Activated T-cell treated with anti-CD3 and anti-CD28 coated beads for 1 hour (primary cell): ENCODE data around the gene UAP1.
"Not testable (repeated sequence)": the region's sequence is repeated elsewhere in the genome, so short reads cannot be mapped to it uniquely, and the experiment has no call there.

Source experiments
- DNase-seq: peaks from one replicate; pipeline ENCODE4 v3.0.0-alpha.2; 2020; ENCODE audit warnings: low read depth

Gene UAP1

DNA sequence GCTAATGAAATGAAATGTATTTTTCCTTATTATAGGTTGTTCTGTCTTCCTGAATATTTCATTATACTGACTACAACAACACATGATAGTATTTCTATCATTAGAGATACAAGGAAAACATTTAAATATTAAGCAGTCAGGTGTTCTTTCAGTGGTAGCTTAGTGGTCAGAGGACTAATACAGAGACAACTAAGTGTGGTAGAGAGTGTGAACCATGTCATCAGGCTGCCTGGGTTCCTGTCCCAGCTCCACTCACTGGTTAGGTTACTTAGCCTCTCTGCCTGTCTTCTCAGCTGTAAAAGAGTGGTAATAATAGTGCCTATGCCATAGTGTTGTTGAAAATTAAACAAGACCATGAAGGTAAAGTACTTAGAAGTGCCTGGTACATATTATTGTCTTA is 3.9 kb downstream of the UAP1 start:
- no peak for DNase-seq

DNA sequence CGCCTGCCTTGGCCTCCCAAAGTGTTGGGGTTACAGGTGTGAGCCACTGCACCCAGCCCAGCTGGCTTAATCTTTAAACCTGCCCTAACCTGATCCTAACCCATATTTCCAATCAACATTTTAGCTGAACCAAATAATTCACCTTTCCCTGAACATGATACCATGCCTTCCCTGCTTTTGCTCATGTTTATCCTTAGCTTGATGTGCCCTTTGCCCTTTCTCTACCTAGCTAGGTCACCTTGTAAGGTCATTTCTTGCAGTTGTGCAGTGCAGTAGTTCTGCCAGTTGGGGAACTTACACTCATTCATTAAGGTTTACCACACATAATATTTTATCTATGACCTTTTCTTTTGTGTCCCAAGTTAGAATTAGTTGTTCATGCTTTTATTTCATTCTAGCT is 5.3 kb downstream of the UAP1 start:
- DNase-seq, result no peak

DNA sequence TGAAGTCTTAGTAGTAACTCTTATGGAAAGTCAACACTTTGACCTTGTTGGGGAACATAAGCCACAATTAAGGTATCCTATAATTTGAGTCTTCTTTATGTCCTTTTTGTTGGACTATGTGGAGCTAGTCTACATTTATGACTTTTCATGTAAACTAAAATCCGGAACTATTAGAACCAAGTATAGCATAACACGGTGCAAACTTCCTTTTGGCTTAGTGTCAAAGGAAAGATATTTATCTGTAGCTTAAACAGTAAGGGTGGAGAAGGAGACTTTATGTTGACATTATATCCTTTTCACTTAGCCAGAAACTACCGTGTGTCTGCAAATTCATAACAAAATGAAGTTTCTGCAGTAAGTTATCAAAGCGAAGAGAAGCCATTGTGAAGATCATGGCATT is 7.3 kb downstream of the UAP1 start:
- DNase-seq, result no peak

DNA sequence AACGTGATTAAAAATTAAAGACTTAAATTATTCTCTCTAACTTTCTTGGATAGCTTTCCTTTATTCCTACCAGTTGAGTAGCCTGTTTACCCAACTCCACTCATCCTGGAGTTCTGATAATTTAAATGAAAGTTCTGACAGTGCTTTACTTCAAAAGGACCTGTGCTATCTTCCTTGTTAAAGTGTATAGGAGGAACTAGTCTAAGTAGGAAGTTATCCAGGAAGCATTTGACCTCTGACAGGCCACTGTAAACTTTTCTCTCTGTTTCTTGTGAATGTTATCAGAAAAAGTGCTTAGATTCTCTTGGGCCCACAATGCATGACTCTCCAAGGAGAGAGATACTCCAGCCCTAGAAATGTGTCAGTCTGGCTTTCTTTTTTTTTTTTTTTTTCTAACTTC is 9.2 kb downstream of the UAP1 start:
- DNase-seq, result no peak

DNA sequence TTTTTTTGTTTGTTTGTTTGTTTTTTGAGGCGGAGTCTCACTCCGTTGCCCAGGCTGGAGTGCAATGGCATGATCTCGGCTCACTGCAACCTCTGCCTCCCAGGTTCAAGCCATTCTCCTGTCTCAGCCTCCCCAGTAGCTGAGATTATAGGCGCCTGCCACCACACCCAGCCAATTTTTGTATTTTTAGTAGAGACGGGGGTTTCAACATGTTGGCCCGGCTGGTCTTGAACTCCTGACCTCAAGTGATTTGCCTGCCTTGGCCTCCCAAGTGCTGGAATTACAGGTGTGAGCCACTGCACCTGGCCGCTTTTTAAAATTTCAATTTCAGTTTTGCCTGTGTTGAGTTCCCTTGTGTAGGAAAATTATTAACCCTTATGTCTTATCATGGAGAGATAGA is 9.6 kb downstream of the UAP1 start:
- DNase-seq, result not testable (repeated sequence)

DNA sequence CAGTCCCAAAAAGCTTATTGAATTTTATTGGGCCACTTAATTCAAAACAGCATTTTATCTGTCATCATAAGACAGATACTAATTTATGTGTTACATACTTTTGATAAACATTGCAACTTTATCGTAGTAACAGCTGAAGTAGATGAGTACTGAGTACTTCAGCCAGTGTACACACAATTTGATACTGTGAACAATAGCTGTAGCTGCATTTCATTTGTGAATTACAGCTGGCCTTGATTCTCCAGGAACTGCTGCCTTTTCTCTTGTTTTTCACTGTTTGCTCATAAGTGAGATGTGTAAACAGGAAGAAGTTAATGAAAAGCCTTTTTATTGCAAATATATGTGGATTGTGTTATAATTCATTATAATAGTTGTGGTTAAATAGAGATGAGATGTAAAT is 10.2 kb downstream of the UAP1 start:
- DNase-seq, result no peak

DNA sequence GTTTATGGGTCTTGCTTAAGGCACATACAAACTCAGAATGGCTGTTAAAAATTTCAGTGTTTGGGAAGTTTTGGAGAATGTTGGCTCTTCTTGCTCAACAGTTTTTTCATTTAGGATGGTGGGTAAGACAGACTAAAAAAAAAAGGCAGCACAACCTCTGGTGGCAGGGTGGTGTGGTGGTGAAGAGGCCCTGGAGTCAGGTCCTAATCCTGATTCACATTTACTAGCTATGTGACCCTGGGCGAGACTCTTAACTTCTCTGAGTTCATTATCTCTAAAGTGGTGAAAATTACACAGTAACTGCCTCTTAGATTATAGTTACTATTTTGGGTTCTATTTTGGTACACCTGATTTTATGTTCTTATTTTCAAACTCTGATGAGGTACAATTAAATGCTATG is 11.6 kb downstream of the UAP1 start:
- DNase-seq, result no peak

DNA sequence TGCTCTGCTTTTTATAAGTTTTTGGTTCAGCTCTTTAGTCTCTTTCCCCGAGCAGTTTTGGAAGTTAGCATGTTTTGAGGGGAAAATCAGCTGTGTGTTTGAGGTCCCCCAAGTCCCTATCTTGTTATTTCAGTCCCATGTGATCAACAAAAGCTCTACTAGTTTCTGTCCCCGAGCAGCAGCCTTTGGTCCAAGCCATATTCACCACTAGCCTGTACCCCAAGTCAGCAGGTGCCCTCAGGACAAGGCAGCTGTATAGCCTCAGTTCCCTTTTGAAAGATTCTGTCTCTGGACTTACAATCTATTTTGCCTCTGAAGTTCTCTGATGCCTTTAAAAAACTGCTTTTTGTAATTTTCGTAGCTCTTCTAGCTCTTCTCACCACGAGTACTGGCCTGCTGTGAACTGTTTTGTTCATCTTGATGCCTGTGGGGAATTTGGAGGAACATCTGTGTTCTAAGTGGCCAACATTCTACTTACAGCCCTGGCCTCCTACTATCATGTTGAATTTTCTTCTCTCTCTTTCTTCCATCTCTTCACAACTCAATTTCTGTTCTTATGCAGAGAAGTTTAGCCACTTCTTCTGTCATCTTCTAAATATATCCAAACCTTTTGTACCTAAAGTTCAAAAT is 16.7 kb downstream of the UAP1 start:
- DNase-seq, result no peak

DNA sequence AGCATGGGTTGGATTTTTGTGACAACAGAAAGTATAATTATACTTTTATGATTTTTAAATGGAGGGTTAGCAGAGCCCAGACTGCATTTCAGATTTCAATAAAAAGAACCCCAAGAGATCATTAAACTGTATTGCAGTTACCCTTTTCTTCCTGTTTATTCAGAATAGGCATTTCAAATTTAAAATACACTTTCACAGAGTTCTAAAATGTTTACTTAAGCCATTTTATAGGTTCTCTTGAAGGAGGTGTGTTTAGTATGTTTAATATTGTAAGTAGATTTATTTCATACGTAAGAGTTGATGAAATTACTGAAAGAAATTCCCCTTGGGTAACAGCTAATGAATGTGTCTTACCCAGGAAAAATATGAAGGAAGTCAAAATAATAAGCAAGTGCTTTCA is 17.4 kb downstream of the UAP1 start:
- no peak for DNase-seq

DNA sequence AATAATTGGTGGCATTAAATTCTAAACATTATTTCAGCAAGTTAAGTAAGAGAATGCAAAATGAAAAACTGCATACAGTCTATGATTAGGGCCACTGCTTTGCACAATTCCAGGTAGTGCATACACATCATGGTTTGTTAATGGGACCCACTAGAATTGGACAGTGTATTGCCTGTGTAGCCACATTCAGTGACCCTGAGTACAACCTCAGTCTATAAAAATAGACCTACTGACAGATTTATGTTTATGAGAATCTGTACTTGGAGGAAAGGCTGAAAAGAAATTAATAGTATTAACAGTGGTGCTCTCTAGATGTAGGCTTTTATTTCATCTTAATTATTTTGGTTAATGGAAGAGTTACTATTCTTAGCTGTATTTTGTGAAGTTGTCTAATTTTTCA is 18.8 kb downstream of the UAP1 start:
- no peak for DNase-seq

DNA sequence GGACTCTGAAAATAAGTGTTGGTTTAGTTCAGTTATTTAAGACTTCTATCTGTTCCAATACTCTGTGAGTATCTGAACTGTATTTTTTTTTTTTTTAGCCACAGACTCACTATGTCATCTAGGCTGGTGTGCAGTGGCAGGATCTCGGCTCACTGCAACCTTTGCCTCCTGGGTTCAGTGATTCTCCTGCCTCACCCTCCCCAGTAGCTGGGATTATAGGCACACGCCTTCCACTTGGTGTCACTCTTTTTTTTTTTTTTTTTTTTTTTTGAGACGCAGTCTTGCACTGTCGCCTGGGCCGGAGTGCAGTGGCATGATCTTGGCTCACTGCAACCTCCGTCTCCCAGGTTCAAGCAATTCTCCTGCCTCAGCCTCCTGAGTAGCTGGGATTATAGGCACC is 21.4 kb downstream of the UAP1 start:
- not testable (repeated sequence) for DNase-seq

DNA sequence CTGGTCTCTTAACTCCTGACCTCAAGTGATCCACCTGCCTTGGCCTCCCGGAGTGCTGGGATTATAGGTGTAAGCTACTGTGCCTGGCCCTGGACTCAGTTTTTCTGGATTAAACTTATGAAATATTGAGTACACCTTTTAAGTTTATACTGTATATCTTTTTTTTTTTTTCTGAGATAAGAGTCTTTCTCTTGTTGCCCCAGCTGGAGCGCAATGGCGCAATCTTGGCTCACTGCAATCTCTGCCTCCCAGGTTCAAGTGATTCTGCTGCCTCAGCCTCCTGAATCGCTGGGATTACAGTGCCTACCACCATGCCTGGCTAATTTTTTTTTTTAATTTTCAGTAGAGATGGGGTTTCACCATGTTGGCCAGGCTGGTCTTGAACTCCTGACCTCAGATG is 23.6 kb downstream of the UAP1 start:
- not testable (repeated sequence) for DNase-seq

DNA sequence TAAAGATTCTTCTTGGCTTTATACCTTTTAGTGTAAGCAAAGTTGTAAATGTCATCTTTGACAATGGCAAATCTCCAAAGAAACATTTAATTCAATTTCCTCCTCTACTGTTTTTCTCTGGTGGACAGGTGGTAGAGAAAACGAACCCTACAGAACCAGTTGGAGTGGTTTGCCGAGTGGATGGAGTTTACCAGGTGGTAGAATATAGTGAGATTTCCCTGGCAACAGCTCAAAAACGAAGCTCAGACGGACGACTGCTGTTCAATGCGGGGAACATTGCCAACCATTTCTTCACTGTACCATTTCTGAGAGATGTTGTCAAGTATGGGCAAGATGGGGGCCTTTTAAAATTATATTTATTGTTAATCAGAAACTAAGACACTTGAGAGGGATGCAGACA is 25.8 kb downstream of the UAP1 start:
- DNase-seq, result no peak

DNA sequence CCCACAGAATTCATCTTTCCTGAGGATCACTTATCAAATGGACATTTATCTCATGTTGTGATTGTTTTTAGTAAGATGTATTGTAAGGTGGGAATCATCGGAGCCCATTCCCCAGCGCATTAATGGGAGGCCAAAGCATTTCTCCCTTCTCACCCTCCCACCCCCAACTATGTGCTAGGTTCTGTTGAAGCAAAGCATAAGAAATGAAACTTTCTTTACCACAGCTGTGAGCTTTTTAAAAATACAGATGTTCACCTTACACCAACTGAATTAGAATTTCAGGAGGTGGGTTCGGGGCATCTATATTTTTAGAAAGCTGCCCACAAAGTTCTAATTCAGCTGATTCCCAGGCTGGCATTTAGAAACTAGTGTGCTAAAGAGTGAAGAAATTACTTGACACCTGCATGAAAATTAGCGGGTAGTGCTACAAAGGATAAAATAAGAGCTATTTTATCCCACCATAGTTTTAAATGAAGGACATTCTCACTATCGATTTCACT is 26.3 kb downstream of the UAP1 start:
- DNase-seq, result no peak

DNA sequence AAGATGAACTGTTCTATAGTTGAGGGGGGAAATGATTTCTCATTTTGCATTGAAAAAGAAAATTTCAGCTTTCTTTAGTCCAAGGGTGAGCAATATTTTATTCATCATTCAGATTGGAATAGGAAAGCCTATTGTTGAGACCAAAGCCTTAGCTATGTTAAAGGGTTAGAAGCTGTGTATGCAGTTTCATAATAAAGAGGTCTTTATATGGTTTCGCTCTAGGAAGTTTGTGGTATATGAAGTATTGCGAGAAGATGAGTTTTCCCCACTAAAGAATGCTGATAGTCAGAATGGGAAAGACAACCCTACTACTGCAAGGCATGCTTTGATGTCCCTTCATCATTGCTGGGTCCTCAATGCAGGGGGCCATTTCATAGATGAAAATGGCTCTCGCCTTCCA is 28.6 kb downstream of the UAP1 start:
- no peak for DNase-seq

DNA sequence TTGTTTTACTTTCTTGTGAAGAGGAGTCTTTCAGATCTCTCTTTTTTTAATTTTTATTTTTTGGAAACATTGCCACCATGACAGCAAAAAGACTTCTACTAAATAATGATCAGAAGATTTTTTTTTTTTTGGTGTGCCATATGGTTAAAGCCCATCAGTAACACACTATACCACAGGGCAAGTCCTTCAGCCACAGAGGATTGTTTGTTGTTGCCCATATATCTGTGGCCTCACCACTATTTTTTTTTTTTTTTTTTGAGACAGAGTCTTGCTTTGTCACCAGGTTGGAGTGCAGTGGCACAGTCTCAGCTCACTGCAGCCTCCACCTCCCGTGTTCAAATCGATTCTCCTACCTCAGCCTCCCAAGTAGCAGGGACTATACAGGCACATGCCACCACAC is 29.2 kb downstream of the UAP1 start:
- no peak for DNase-seq

DNA sequence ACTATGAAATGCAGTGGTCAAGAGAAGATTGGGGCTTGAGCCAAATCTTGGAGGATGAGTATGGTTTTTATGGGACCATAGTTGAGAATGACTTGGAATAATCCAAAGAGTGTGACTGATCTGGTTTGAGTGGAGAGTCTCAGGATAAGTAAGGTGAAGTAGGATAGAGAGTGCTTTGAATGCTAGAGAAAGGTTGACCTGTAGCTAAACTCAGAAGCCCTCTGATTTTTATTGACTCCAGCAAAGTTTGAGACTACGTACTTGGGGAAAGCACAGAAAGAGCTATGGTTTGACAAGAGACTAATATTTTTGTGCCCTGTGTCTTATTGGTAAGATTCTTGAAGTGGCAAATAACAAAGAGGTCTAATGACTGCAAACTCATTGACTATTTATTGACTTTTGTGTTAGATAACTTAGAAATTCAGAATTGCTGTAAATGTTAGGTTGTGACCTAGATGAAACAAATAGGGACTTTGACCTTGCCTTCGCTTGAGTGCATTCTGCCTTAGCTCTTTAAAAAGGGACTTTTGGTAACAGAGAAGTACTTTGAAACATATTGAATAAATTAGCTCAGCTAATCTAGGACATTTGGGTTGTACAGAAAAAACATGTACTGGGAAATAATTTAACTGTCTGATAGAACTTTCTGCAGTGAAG is 35.1 kb downstream of the UAP1 start:
- no peak for DNase-seq

DNA sequence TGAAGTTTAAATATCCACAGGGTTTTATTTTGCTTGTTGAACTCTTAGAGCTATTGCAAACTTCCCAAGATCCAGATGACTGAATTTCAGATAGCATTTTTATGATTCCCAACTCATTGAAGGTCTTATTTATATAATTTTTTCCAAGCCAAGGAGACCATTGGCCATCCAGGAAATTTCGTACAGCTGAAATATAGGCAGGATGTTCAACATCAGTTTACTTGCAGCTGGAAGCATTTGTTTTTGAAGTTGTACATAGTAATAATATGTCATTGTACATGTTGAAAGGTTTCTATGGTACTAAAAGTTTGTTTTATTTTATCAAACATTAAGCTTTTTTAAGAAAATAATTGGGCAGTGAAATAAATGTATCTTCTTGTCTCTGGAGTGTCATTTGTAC is 37.9 kb downstream of the UAP1 start:
- DNase-seq, result no peak

DNA sequence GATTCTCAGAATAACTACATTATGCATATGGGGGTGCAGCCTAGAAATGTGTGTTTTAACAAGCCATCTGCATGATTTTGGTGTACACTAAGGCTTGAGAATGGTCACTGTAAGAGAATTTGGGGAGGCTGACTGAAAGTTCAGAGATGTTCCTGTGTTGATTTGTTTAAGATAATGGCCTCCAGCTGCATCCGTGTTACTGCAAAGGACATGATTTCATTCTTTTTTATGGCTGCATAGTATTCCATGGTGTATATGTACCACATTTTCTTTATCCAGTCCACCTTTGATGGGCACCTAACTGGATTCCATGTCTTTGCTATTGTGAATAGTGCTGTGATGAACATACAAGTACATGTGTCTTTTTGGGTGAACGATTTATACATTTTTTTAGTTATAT is 41.6 kb downstream of the UAP1 start:
- DNase-seq, result not testable (repeated sequence)

DNA sequence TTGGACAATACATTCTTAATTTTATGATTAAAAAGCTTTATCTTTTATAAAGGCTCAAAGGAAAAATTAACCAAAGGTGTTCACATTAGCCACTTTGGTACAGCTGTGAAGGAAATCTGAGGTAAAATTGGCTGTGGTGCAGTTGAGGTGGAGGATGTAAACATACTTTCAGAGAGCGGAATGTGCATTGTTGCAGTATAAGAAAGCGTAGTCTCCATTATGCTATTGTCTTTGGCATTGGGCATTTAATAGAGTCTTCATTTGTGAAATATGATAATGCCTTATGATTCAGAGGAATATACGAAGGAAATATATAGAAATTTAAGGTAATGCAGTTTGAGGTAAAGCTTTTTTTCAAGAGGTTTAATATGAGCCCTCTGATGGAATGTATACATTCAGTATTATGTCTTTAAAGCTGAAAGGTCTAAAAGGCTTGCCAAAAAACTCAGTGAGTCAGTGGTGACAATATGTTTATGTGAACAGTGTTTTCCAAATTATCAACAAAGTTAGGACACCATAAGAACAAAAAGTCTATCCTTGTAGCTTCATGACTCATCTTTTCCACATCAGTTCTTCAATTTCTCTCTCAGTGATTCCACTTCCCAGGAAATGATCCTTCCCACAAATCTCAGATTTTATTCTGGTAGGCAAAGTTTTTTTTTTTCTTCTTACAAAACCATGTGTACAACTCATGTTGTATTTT is 43.9 kb downstream of the UAP1 start:
- no peak for DNase-seq

DNA sequence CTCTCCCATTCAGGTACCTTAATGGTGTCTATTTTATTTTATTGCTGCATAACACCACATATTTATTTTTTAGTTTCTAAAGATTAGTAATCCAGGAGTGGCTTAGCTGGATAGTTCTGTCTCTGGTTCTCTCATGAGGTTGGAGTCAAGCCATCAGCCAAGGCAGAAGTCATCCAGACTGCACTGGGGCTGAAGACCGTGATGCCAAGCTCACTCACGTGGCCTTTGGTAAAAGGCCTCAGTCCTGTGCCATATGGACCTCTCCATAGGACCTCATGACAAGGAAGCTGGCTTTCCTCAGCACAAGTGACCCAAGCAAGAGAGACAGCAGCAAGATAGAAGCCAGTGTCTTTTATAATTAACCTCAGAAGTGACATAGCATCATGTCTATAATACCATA is 47.8 kb downstream of the UAP1 start:
- no peak for DNase-seq

DNA sequence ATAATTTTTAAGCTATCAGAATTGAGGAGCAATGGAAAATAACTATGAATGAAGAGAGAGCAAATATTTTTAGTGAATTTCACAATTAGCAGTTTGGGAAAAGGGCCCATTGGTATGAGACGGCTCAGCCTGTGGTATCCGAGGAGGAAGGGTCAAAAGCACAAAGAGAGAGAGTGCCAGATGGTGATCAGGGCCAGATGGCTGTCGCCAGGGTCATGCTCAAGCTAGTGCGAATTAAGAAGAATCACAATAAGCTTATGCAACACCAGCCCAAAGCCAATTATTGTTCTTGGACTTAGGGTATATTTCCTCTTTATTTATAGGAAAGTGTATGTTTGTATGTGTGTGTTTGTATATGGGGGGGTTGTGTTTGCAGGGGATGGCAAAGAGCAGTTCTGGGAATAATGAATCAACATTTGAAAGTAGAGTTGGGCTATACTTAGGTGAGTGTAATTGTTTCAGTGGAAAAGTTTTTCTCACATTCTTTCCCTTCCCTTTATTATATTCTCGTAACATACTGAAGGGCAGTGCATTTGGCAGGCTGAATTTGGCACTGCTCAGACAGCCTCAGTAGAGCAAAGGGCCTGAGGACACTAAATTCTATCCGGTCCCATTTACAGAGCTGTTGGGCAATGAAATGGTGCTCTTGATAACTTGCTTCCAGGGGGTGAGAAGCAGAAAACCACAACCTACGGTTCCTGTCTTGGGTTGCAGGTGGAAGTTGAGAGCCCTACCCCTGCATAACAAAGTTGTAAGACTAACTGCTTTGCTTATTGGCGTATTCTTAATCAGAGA is 51.3 kb downstream of the UAP1 start:
- DNase-seq, result no peak

DNA sequence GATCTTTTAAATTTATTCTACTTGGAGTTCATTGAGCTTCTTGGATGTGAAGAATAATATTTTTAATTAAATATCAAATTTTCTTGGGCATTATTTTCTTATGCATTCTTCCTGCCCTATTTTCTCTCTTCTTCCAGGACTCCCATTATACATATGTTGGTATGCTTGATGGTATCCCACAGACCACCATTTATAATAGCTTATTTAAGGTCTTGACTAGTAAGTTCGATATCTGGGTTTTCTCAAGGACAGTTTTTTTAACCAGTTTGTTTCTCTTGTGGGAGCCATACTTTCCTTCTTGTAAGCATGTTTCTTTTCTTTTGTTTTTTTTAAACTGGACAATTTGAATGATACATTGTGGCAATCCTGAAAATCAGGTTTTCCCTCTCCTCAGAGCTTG is 55.3 kb downstream of the UAP1 start:
- DNase-seq, result no peak
